ENCODE measurements around the gene NLRC5.

- TF ChIP-seq EP300 (IDR thresholded peaks at IDR 0.05) (no peak), CTCF (IDR thresholded peaks at IDR 0.05) (no peak)
These were observed 47.6 kb downstream of the NLRC5 start for GRCh38 chr16:57036945-57037344.

Measured in tibial nerve (tissue), 4 donors.